Measurements from ENCODE around the gene ABAT. TPM values are rescaled to one million over a fixed set of nuclear protein-coding genes. Genes with fewer than 3 reads are reported as not detected.

Gene ABAT
- total and polyA plus RNA-seq, 2 of the 8 experiments (the other 6 are each of a cell fraction or from before 2014, with no cell fraction given) = 6.4 to 8.4 TPM

GRCh38 chr16:8716592-8716991 lies 42.2 kb downstream of the ABAT start (continued):
- TF ChIP-seq CBX8 (IDR thresholded peaks at IDR 0.05; ENCODE audit: borderline replicate concordance, low read depth, low read length) = no peak
- TF ChIP-seq GTF2F1 (IDR thresholded peaks at IDR 0.05; ENCODE audit: borderline replicate concordance, low read depth, low read length) = no peak
- no peak for TF ChIP-seq MAFK (IDR thresholded peaks at IDR 0.05; ENCODE audit: low read depth, low read length)
- TF ChIP-seq PHF8 (conservative IDR thresholded peaks at IDR 0.05; ENCODE audit: low read depth, low read length) = no peak
